K562 (cell line): Measurements from ENCODE around the gene RORC. TPM values are rescaled to one million over a fixed set of nuclear protein-coding genes. Genes with fewer than 3 reads are reported as not detected.

Experiments used
- ATAC-seq: fragments of 200-7000 bp; cut with Tn5 transposase; 3 replicates; pipeline ENCODE4 v1.9.1; 2020; ENCODE audit warnings: moderate library complexity
- BruUV-seq: library from RNA; stranded (reverse); fragments of 400-500 nt; replicated peaks from 2 replicates; lab custom pipeline; 2021; lab: Mats Ljungman, UMichigan
- CTCF ChIA-PET: fragments of 300-600 bp; formaldehyde crosslinking; extraction: SDS; loops from one replicate; lab custom pipeline; 2021; ENCODE audit warnings: low intra/inter-chr PET ratio; lab: Yijun Ruan, JAX
- POLR2A ChIA-PET: fragments of 300-600, 350-650 bp; sonication (Branson Sonifier 250); formaldehyde crosslinking; extraction: SDS; loops from one replicate; lab custom pipeline; 2021; ENCODE audit warnings: antibody characterized with exemption, inconsistent platforms; lab: Yijun Ruan, JAX
- DNase-seq, 4 experiments: peaks; one replicate each; pipeline versions ENCODE4 v3.0.0 to v3.0.0-alpha.2; 2011 to 2018; ENCODE audit warnings: low spot score in 3 of 4, mixed read lengths in 3 of 4; ENCODE audit errors: extremely low read depth in 1 of 4
- FAIRE-seq: peaks from 2 replicates; lab custom pipeline; 2011; peaks lifted over from hg19 to GRCh38; lab: Jason Lieb, UNC
- H2AFZ ChIP-seq: 2 replicates; pipeline ENCODE4 v1.6.0; 2011; ENCODE audit warnings: low read depth, low read length, control low read depth, inconsistent platforms
- H3K27ac ChIP-seq: fragments of 200-600 bp; 3 replicates; pipeline ENCODE4 v1.8.0; 2011; ENCODE audit warnings: low read depth, mild to moderate bottlenecking, control low read depth, inconsistent platforms, low read length, moderate library complexity, mixed read lengths; ENCODE audit errors: extremely low read depth
- H3K27me3 ChIP-seq, 2 experiments: fragments of 300-600 bp in 1 of 2; 2 replicates in 1 of 2; 3 replicates in 1 of 2; pipeline versions ENCODE4 v1.6.0 to v1.8.0; 2011; ENCODE audit warnings: inconsistent platforms in 2 of 2, low read length in 2 of 2, mild to moderate bottlenecking in 1 of 2, mixed read lengths in 1 of 2, moderate library complexity in 1 of 2; ENCODE audit not compliant: control insufficient read depth in 2 of 2, insufficient read depth in 2 of 2
- H3K36me3 ChIP-seq: fragments of 300-600 bp; 3 replicates; pipeline ENCODE4 v1.8.0; 2011; ENCODE audit warnings: mild to moderate bottlenecking, low read length, inconsistent platforms; ENCODE audit not compliant: control insufficient read depth, insufficient read depth
- H3K4me1 ChIP-seq, 2 experiments: fragments of 200-600 bp in 1 of 2; replicated peaks in 1 of 2; 2 replicates in 1 of 2; 3 replicates in 1 of 2; pipeline versions ENCODE4 v1.5.1 to v1.8.0; 2011; ENCODE audit warnings: inconsistent platforms in 2 of 2, low read length in 2 of 2, mild to moderate bottlenecking in 1 of 2, mixed read lengths in 1 of 2, moderate library complexity in 1 of 2; ENCODE audit not compliant: control insufficient read depth in 2 of 2, insufficient read depth in 2 of 2
- H3K4me2 ChIP-seq: 2 replicates; pipeline ENCODE4 v1.6.1; 2011; ENCODE audit warnings: low read length, control low read depth, inconsistent platforms, mixed read lengths; ENCODE audit not compliant: insufficient read depth
- H3K4me3 ChIP-seq: fragments of 200-600 bp; sonication (generic), shearing (Covaris generic); 2 replicates; pipeline ENCODE4 v1.5.1; 2016; ENCODE audit warnings: control low read depth, inconsistent platforms
- H3K79me2 ChIP-seq: fragments of 200-600 bp; 3 replicates; pipeline ENCODE4 v1.8.0; 2011; ENCODE audit warnings: low read length, inconsistent platforms; ENCODE audit not compliant: control insufficient read depth, insufficient read depth
- H3K9ac ChIP-seq, 2 experiments: 2 replicates each; pipeline versions ENCODE4 v1.6.0 to v1.6.1; 2011; ENCODE audit warnings: low read depth in 2 of 2, low read length in 2 of 2, control low read depth in 1 of 2, inconsistent platforms in 1 of 2, mild to moderate bottlenecking in 1 of 2, mixed read lengths in 1 of 2; ENCODE audit not compliant: insufficient read depth in 1 of 2
- H3K9me1 ChIP-seq: one replicate; pipeline ENCODE4 v1.6.0; 2011; ENCODE audit warnings: inconsistent platforms, mild to moderate bottlenecking, low read length, moderate library complexity; ENCODE audit not compliant: control insufficient read depth, insufficient read depth
- H3K9me3 ChIP-seq: replicated peaks from 2 replicates; pipeline ENCODE4 v1.5.1; 2011; ENCODE audit warnings: low read depth, low read length, inconsistent platforms; ENCODE audit not compliant: control insufficient read depth, insufficient read depth
- H4K20me1 ChIP-seq: replicated peaks from 2 replicates; pipeline ENCODE4 v1.6.1; 2011; ENCODE audit warnings: low read length, inconsistent platforms, mixed read lengths; ENCODE audit not compliant: control insufficient read depth, insufficient read depth
- BRD9 ChIP-seq: fragments of 450-650 bp; IDR thresholded peaks from 2 replicates; pipeline ENCODE4 v1.6.1; 2018; ENCODE audit warnings: low read depth; ENCODE audit not compliant: partially characterized antibody
- CEBPG ChIP-seq, 3 experiments: fragments of 200-800 bp in 1 of 3; sonication (Bioruptor generic) in 1 of 3; sonication (generic) in 1 of 3; formaldehyde crosslinking in 1 of 3; IDR thresholded peaks in 2 of 3; conservative IDR thresholded peaks in 1 of 3; 2 replicates each; pipeline versions ENCODE4 v1.6.1 to v1.8.0; 2016 to 2022; ENCODE audit warnings: missing compliant biosample characterization in 2 of 3, missing genetic modification characterization in 2 of 3, mild to moderate bottlenecking in 1 of 3, missing genetic modification reagents in 1 of 3
- DPF2 ChIP-seq: fragments of 450-650 bp; IDR thresholded peaks from 2 replicates; pipeline ENCODE4 v1.6.1; 2016
- ELF2 ChIP-seq: fragments of 250-450 bp; sonication (Bioruptor Pico); IDR thresholded peaks from 2 replicates; pipeline ENCODE4 v1.5.0; 2021; ENCODE audit warnings: mild to moderate bottlenecking
- HCFC1 ChIP-seq: IDR thresholded peaks from 2 replicates; pipeline ENCODE4 v1.6.1; 2012; ENCODE audit warnings: low read depth, low read length, improper control_type of control experiment
- HDAC6 ChIP-seq: IDR thresholded peaks from 2 replicates; pipeline ENCODE4 v1.6.1; 2012; ENCODE audit warnings: low read depth, mild to moderate bottlenecking, control low read depth, inconsistent platforms, low read length, moderate library complexity
- NCOA6 ChIP-seq: fragments of 450-650 bp; IDR thresholded peaks from 2 replicates; pipeline ENCODE4 v1.6.1; 2017; ENCODE audit warnings: mild to moderate bottlenecking
- NFYB ChIP-seq: IDR thresholded peaks from 2 replicates; pipeline ENCODE4 v1.6.1; 2011; ENCODE audit warnings: mild to moderate bottlenecking, moderate library complexity; ENCODE audit not compliant: insufficient read length; ENCODE audit errors: extremely low read depth
- PHF20 ChIP-seq: fragments of 450-650 bp; IDR thresholded peaks from 2 replicates; pipeline ENCODE4 v1.6.1; 2018; ENCODE audit not compliant: partially characterized antibody
- SIN3A ChIP-seq, 2 experiments: fragments of 150-350 bp in 1 of 2; IDR thresholded peaks; 2 replicates each; pipeline ENCODE4 v1.6.1; 2011 to 2016; ENCODE audit warnings: borderline replicate concordance in 2 of 2, low read depth in 2 of 2, low read length in 2 of 2, mild to moderate bottlenecking in 2 of 2, moderate library complexity in 2 of 2; ENCODE audit not compliant: control insufficient read depth in 1 of 2
- TEAD1 ChIP-seq, 2 experiments: fragments of 450-650 bp in 1 of 2; sonication (generic) in 1 of 2; formaldehyde crosslinking; IDR thresholded peaks; 2 replicates each; pipeline versions ENCODE4 v1.4.0 to v1.8.0; 2020 to 2022; ENCODE audit warnings: mild to moderate bottlenecking in 2 of 2, missing genetic modification reagents in 1 of 2
- ZBTB34 ChIP-seq: fragments of 250-450 bp; sonication (Bioruptor Pico); IDR thresholded peaks from 2 replicates; pipeline ENCODE4 v1.8.0; 2021; ENCODE audit warnings: mild to moderate bottlenecking, moderate library complexity
- ZBTB7A ChIP-seq: IDR thresholded peaks from 2 replicates; pipeline ENCODE4 v1.6.1; 2011; ENCODE audit warnings: low read depth, mild to moderate bottlenecking, low read length, moderate library complexity, borderline replicate concordance; ENCODE audit not compliant: control insufficient read depth
- ZNF592 ChIP-seq: fragments of 450-650 bp; IDR thresholded peaks from 2 replicates; pipeline ENCODE4 v1.6.1; 2017; ENCODE audit warnings: antibody characterized with exemption, mild to moderate bottlenecking
- WGBS: fragments of 100-300 bp; shearing (Covaris generic); methylation state at CpG from one replicate; pipeline ENCODE4 v1.1.6; 2016; ENCODE audit warnings: low coverage, mixed read lengths; ENCODE audit not compliant: insufficient coverage; ENCODE audit errors: missing lambda C conversion rate; 5-methylcytosine and 5-hydroxymethylcytosine counted together
- in situ Hi-C: fragments of 300-500 bp; cut with MboI; formaldehyde crosslinking; loops from 4 replicates; pipeline ENCODE4 v1.15.0; 2018; ENCODE audit warnings: inconsistent platforms, mixed read lengths
- intact Hi-C: fragments of 100-400 bp; cut with micrococcal nuclease; formaldehyde crosslinking; loops from 2 replicates; pipeline ENCODE4 v1.14.2; 2022
- polyA plus RNA-seq, 8 experiments: library from polyadenylated mRNA; depleted of rRNA in 4 of 8; stranded (reverse) in 5 of 8; unstranded in 3 of 8; fragments of >200 nt; fragmentation: Nextera tagmentation in 2 of 8; fragmentation: Illumina TruSeq in 1 of 8; extraction: Ambion mirVana in 2 of 8; extraction: Trizol in 1 of 8; gene quantifications; 2 replicates each; pipeline versions ENCODE4 v1.2.1 to v1.2.3, GENCODE V29; 2011 to 2014; ENCODE audit warnings: inconsistent platforms in 1 of 8, missing spikeins in 1 of 8
- total RNA-seq, 7 experiments: library from RNA; depleted of rRNA in 6 of 7; stranded (reverse); fragments of >200 nt in 6 of 7; fragmentation: Illumina TruSeq in 2 of 7; extraction: Trizol in 2 of 7; gene quantifications; 2 replicates each; pipeline versions ENCODE4 v1.2.1 to v1.2.3, GENCODE V29; 2011 to 2021; ENCODE audit warnings: low replicate concordance in 1 of 7

Gene RORC
- total and polyA plus RNA-seq, 9 of the 15 experiments (the other 6 are each of a cell fraction or from before 2014, with no cell fraction given): not detected

GRCh38 chr1:151790940-151791651, 40.5 kb downstream of the RORC start:
- in situ Hi-C loops: no loop called here
- no peaks in the 10 kb centered on the region for H3K9me1 ChIP-seq
- peaks cover 4 to 13% of the 10 kb centered on the region in 2 experiments; a peak in 4 of 5 replicates for H3K4me1 ChIP-seq
- ChIA-PET POLR2A (interaction anchor here (0.9 to 3.9 kb wide), 3 partner anchors 11 to 22 kb away, joined by 3 to 15 read pairs (median 9); no protein-coding TSS in a partner anchor), CTCF (interaction anchor here (1.5 kb wide), 1 partner anchor 98 kb away, joined by 3 read pairs; no protein-coding TSS in a partner anchor)
- peak overlapping the region; percentile 27 for H3K27ac ChIP-seq
- peak overlapping the region; percentile 97 for H2AFZ ChIP-seq
- intact Hi-C loops: no loop called here
- no peaks in the 10 kb centered on the region for H3K36me3 ChIP-seq
- H3K9me3 ChIP-seq: no peaks in the 10 kb centered on the region
- TSS peak; percentile 93 for BruUV-seq
- FAIRE-seq: no peak
- peak overlapping the region; percentile 97 for H3K4me2 ChIP-seq
- DNase-seq: peak; percentile 45 to 71 (median 60)
- H3K4me3 ChIP-seq: peak overlapping the region; percentile 70
- WGBS: 3% methylated on average over 37 of the region's 52 CpGs
- H3K27me3 ChIP-seq: no peaks in the 10 kb centered on the region
- peak overlapping the region; percentile 49 to 95 for H3K9ac ChIP-seq
- peak; percentile 54 for ATAC-seq
- H3K79me2 ChIP-seq: no peaks in the 10 kb centered on the region; the same call in 2 of the 3 replicates
- no peaks in the 10 kb centered on the region for H4K20me1 ChIP-seq
- TF ChIP-seq SIN3A (IDR thresholded peaks at IDR 0.05; ENCODE audit: borderline replicate concordance in 2 of 2, control insufficient read depth in 1 of 2, low read depth in 2 of 2, low read length in 2 of 2) (no peak), PHF20 (no peak), NFYB (no peak), BRD9 (no peak), HCFC1 (no peak), ELF2 (CRISPR knock-in tag) (no peak), NCOA6 (no peak), ZNF592 (no peak), TEAD1 (CRISPR knock-in tag; IDR thresholded peaks at IDR 0.05) (0 out of 4 replicates have a peak, but pooled peaks of 1 of the 2 experiments have one; percentile 25), HDAC6 (no peak), DPF2 (no peak), ZBTB34 (no peak), ZBTB7A (no peak; the same call in 1 of the 2 replicates), CEBPG (CRISPR knock-in tag; IDR thresholded peaks at IDR 0.05) (peak; percentile 11; the same call in 1 of the 2 replicates), CEBPG (tag; conservative IDR thresholded peaks at IDR 0.05 in 1 of 2, IDR thresholded peaks at IDR 0.05 in 1 of 2) (no peak)
